Omental fat pad (tissue), 4 donors: Measurements from ENCODE around the gene RNF4. TPM values are rescaled to one million over a fixed set of nuclear protein-coding genes. Genes with fewer than 3 reads are reported as not detected.
A peak's percentile ranks its signal among the peaks of the same experiment; 100 is the strongest.

Experiments
- ATAC-seq: fragments of 150-250 bp; one replicate; pipeline ENCODE4 v1.9.1; 2016; ENCODE audit warnings: mild to moderate bottlenecking, moderate library complexity; ENCODE audit not compliant: low FRiP score
- DNase-seq: peaks from one replicate; pipeline ENCODE4 v3.0.0-alpha.2; 2019; ENCODE audit warnings: low spot score
- CTCF ChIP-seq, 3 donors: fragments of 450-650 bp; IDR thresholded peaks; one replicate each; pipeline ENCODE4 v1.5.1; 2016 to 2017; ENCODE audit warnings: antibody characterized with exemption in 3 of 3, mild to moderate bottlenecking in 3 of 3, moderate library complexity in 2 of 3
- total RNA-seq, 4 donors: library from RNA; depleted of rRNA; stranded (reverse); fragments of >200 nt; gene quantifications; one replicate each; pipeline ENCODE4 v1.1.0, GENCODE V29; 2016

RNF4 gene
- total RNA-seq: 10 to 100 TPM; 38.5 to 90.1 (median 44.5) TPM

GRCh38 chr4:2468456-2469191, at the start of gene RNF4:
RNF4 (plus strand) TSS chr4:2469106; CDS start chr4:2490494, 21,388 bp downstream.
- DNase-seq: peak; percentile 77
- peak; percentile 96 for ATAC-seq
- TF ChIP-seq CTCF (IDR thresholded peaks at IDR 0.05): no peak

DNA sequence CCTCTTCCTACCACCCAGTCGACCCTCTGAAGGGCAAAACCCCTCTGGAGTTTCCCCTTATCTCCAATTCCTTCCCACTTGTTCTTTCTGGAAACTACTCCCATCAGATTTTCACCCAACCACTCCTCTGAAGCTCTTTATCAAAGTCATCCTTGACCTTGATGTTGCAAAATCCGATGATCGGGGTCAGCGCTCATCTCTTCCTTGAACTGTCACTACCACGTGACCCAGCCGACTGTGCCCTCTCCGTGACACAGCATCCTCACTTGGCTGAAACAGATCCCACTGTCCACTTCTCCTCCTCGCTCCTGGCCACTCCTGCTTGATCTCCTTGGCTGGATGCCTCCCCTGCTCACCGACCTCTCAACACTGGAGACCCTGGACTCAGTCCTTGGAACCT, 49.1 kb upstream of the RNF4 start:
- TF ChIP-seq CTCF (IDR thresholded peaks at IDR 0.05): no peak
- no peak for ATAC-seq
- no peak for DNase-seq

GRCh38 chr4:2421928-2422327, 47.0 kb upstream of the RNF4 start:
- ATAC-seq (no peak), DNase-seq (no peak)
- no peak for TF ChIP-seq CTCF (IDR thresholded peaks at IDR 0.05)

DNA sequence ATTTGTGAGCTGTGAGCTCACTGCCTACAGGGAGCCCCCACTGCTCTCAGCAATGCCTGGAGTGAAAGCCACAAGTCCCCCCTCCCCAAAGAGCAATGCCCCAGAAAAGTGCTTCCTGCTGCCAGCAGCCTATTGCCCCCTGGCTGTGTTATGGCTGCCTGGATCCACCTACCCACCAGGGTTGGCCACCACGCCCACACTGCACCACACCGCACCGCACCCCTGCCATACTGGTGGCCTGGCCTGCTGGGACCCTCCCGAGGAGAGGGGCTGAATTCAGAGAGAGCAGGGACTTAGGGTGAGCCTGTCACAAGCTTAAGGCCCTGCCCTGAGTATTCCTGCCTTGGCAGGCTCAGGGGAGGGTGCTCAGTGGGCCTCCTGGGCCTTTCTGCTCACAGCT, 45.8 kb upstream of the RNF4 start:
- no peak for DNase-seq
- ATAC-seq: no peak
- no peak for TF ChIP-seq CTCF (IDR thresholded peaks at IDR 0.05)

GRCh38 chr4:2423695-2424094, 45.2 kb upstream of the RNF4 start:
- no peak for TF ChIP-seq CTCF (IDR thresholded peaks at IDR 0.05)
- DNase-seq (no peak), ATAC-seq (no peak)

DNA sequence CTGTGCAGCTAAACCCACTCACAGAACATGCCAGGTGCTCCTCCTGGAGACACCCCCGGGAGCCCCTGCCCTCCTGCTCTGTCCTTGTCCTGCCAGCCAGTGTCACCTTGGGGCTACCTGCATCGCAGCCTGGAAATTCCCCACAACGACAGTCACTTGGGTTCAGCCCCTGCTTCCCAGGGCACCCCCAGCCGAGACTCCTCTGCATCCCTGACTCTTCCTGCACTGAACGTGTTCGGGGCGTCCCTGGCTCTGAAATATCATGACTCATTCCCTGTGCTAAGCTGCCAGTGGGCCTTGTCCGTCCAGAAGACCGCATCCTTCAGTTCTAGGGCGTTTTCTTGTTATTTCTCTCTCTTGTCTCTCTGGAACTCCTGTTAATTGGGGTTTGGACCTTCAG, 44.3 kb upstream of the RNF4 start:
- DNase-seq (no peak), ATAC-seq (no peak)
- TF ChIP-seq CTCF (IDR thresholded peaks at IDR 0.05): no peak

DNA sequence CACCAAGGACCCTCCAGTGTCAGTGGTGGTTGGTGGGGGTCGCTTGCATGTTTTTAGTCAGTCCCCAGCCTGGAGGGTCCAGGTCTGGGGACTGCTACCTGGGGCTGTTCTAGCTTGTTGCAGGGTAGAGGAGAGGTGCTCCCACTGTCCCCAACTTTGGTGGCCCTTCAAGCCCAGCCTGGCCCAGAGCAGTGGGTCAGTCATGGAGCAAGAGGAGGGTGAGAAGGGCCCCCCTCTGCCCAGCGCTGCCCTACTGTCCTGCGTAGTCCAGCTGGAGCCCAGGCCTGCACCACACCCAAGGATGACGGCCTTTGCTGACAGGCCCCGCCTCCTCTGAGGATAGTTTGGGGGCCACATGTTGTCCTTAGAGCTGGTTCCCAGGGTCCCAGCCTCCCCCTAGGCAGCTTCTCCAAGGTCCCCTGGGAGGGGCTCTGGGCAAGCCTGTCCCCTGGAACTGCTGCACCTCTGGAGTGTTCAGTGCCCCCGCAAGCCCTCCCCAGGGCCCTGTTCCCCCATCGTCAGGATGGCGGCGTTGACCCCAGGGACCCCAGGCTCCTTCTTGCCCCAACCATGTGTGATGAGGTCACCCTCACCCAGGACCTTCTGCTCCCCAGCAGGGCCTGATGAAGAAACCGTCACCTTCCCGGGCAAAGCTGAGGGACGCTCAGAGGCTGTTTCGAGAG, 43.4 kb upstream of the RNF4 start:
- ATAC-seq (no peak), DNase-seq (no peak)
- no peak for TF ChIP-seq CTCF (IDR thresholded peaks at IDR 0.05)
